KG1 (cell line): ENCODE data around the gene CYP2D6.
"Not testable (repeated sequence)": the region's sequence is repeated elsewhere in the genome, so short reads cannot be mapped to it uniquely, and the experiment has no call there.

Source experiments
- DNase-seq: peaks from one replicate; lab custom pipeline; 2025; lab: John Stamatoyannopoulos, UW

CYP2D6 gene

GRCh38 chr22:42158456-42159132 lies 28.0 kb upstream of the CYP2D6 start:
- no peak for DNase-seq

- no peak for DNase-seq
Measured at GRCh38 chr22:42156598-42156997, 26.0 kb upstream of the CYP2D6 start.

DNA sequence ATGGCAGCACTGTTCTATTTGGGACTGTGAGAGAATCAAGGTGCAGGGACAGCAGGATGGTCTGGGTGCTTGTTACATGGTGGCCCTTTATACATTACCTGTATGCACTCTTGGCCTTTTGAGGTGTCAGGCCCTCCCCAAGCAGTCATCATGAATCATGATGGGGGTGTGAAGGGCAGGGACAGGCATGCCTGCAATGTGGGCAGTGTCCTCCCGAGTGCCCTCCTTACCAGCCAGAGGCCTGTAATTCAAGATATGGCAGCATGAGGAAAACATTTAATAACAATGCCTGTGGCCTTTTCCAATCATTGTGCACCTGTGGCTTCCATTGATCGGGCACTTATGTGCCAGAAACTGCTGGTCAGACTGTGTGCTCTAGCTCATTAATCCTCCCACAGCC lies 25.5 kb upstream of the CYP2D6 start:
- no peak for DNase-seq

DNA sequence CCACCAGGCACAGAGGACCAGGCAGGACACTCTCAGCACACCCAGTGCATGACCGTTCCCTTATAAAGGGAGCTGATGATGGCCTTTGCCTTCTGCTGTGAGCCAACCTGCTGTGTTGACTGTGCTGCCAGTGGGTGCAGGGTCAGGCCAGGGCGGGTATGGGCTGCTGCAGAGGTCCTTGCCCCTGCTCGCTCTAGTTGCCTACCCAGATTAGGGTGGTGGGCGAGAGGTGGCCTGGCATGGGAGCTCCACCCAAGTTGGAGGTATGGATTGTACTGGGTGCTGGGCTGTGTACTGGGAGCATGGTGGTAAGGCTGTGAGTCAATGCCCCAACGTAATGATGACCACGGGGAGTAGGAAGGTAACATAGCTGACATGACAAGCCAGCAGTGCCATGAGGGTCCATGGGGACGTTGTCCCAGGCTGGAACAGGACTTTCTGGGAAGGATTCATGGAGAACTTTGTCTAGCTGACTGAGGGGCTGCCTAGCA lies 24.5 kb upstream of the CYP2D6 start:
- no peak for DNase-seq

DNA sequence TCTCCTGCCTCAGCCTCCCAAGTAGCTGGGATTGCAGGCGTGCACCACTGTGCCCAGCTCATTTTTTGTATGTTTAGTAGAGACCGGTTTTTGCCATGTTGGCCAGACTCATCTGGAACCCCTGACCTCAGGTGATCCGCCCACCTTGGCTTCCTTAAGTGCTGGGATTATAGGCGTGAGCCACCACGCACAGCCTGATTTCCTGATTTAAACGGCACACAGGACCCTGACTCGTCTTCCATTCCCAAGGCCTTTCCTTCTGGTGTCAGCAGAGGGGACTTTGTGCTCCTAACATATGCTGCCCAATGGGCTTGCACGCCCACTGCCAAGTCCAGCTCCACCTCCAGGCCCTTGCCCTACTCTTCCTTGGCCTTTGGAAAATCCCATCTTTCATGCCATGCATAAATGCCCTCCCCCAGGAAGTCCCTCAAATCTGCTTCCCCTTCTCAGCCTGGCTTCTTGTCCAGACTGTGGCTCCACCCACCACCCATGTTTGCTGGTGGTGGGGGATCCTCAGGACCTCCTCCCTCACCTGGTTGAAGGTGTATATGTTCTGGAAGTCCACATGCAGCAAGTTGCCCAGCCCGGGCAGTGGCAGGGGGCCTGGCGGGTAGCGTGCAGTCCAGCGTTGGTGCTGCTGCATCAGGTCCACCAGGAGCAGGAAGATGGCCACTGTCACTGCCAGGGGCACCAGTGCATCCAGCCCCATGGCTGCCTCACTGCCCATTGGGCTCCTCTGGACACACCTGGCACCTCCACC lies 23.9 kb upstream of the CYP2D6 start:
- no peak for DNase-seq

DNA sequence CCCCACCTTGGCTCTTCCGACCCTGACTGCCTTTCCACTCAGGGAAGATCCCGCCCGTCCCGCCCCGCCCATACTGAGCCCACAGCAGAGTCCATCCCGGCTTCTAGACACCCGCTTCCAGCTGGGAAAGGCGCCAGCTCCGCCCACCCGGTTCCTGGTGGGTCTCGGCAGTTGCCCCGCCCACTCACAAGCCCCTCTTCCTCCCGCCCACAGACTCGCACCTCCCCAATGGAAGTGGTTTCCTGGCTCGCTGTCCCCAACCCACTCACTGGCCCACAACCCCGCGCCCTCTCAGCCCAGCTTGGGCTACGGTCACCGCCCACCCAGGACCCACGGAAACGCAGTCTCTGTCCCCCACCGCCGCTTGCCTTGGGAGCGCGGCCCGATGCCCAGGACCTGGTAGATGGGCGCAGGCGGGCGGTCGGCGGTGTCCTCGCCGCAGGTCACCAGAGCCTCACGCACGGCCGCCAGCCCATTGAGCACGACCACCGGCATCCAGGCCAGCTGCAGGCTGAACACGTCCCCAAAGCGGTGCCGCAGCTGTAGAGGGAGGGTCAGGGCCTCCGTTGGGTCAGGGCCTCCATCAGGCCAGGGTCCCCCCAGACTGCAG lies 22.2 kb upstream of the CYP2D6 start:
- DNase-seq: no peak

GRCh38 chr22:42151924-42152635 lies 21.5 kb upstream of the CYP2D6 start:
- DNase-seq: no peak

DNA sequence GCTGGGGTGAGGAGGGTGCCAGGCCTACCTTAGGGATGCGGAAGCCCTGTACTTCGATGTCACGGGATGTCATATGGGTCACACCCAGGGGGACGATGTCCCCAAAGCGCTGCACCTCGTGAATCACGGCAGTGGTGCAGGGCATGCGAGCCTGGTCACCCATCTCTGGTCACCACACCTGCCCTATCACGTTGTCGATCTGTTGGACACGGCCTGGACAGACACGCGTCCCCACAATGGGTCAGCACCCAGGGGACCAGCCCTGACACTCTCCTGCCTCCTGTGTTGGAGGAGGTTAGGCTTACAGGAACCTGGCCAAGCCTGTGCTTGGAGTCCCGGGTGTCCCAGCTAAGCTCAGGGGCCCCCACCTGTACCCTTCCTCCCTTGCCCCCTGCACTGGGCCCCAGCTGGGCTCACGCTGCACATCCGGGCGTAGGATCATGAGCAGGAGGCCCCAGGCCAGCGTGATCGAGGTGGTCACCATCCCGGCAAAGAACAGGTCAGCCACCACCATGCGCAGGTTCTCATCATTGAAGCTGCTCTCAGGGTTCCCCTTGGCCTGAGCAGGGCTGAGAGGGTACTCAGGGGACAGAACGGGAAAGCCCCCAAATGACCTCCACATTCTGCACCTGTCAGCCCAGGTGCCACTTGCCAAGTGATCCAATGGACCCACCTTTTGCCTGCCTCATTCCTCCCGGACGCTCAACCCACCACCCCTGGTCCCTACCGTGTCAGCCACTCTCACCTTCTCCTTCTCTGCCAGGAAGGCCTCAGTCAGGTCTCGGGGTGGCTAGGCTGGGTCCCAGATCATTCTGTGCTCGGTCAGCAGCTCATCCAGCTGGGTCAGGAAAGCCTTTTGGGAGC lies 20.3 kb upstream of the CYP2D6 start:
- no peak for DNase-seq

DNA sequence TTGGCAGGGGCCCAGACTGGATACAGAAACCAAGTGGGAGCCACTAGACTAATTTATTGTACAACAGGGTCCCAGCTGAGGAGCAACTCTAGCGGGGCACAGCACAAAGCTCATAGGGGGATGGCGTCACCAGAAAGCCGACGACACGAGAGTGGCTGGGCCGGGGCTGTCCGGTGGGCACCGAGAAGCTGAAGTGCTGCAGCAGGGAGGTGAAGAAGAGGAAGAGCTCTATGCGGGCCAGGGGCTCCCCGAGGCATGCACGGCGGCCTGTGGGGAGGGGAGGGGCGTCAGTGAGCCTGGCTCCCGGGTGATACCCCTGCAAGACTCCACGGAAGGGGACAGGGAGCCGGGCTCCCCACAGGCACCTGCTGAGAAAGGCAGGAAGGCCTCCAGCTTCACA lies 19.2 kb upstream of the CYP2D6 start:
- not testable (repeated sequence) for DNase-seq

DNA sequence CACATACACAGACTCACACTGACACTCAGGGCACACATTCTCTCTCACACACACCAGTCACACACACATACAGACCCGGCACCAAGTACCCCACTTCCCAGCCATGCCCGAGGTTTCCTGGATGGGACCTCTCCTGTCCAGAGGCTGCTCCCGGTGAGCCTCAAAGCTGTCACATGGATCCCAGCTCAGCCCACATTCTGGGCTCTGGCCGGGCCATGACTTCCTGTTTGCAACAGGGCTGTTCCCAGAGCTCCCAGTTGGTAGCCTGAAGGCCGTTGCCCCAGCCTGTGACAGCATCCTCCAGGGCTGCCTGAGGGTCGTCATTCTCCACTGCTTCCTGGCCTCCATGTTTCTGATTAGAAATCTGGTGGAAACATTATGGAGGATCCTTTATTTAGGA lies 14.6 kb upstream of the CYP2D6 start:
- no peak for DNase-seq

DNA sequence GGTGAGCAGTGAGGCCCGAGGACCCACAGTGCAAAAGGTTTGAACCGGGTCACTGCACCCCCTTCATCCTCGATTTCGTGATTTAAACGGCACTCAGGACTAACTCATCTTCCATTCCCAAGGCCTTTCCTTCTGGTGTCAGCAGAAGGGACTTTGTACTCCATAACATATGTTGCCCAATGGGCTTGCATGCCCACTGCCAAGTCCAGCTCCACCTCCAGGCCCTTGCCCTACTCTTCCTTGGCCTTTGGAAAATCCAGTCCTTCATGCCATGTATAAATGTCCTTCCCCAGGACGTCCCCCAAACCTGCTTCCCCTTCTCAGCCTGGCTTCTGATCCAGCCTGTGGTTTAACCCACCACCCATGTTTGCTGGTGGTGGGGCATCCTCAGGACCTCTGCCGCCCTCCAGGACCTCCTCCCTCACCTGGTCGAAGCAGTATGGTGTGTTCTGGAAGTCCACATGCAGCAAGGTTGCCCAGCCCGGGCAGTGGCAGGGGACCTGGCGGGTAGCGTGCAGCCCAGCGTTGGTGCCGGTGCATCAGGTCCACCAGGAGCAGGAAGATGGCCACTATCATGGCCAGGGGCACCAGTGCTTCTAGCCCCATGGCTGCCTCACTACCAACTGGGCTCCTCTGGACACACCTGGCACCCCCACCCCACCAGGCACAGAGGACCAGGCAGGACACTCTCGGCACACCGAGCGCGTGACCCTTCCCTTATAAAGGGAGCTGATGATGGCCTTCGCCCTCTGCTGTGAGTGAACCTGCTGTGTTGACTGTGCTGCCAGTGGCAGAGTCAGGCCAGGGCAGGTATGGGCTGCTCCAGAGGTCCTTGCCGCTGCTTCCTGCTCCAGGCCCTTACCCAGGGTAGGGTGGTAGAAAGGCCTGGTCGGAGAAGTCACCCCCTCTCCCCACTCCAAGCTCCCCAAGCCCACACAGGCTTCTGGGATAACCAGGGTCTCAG lies 13.5 kb upstream of the CYP2D6 start:
- DNase-seq: not testable (repeated sequence)

DNA sequence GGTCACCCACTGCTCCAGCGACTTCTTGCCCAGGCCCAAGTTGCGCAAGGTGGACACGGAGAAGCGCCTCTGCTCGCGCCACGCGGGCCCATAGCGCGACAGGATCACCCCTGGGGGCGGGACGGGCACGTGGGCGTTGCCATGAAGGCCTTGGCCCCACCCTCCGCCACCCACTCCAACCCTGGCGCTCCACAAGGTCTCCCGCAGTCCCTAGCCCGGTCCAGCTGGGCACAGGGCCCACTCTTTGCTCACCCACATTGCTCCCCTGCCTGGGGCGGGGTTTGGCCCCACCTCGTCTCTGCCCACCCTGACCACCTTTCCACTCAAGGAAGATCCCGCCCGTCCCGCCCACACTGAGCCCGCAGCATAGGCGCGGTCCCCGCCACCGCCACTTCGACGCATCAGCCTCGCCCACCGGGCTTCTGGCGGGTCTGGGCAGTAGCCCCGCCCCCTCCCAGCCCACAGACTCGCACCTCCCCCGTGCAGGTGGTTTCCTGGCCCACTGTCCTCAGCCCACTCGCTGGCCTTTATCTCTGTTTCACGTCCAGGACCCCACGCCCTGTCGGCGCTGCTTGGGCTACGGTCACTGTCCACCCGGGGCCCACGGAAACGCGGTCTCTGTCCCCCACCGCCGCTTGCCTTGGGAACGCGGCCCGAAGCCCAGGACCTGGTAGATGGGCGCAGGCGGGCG lies 12.3 kb upstream of the CYP2D6 start:
- DNase-seq: no peak

DNA sequence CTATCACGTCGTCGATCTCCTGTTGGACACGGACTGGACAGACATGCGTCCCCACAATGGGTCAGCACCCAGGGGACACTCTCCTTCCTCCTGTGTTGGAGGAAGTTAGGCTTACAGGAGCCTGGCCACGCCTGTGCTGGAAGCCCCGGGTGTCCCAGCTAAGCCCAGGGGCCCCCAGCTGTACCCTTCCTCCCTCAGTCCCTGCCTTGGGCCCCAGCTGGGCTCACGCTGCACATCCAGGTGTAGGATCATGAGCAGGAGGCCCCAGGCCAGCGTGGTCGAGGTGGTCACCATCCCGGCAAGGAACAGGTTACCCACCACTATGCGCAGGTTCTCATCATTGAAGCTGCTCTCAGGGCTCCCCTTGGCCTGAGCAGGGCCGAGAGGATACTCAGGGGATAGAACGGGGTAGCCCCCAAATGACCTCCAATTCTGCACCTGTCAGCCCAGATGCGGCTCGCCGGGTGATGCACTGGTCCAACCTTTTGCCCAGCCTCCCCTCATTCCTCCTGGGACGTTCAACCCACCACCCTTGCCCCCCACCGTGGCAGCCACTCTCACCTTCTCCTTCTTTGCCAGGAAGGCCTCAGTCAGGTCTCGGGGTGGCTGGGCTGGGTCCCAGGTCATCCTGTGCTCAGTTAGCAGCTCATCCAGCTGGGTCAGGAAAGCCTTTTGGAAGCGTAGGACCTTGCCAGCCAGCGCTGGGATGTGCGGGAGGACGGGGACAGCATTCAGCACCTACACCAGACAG lies 10.9 kb upstream of the CYP2D6 start:
- not testable (repeated sequence) for DNase-seq

DNA sequence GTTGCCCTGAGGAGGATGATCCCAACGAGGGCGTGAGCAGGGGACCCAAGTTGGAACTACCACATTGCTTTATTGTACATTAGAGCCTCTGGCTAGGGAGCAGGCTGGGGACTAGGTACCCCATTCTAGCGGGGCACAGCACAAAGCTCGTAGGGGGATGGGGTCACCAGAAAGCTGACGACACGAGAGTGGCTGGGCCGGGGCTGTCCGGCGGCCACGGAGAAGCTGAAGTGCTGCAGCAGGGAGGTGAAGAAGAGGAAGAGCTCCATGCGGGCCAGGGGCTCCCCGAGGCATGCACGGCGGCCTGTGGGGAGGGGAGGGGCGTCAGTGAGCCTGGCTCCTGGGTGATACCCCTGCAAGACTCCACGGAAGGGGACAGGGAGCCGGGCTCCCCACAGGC lies 9.5 kb upstream of the CYP2D6 start:
- not testable (repeated sequence) for DNase-seq

DNA sequence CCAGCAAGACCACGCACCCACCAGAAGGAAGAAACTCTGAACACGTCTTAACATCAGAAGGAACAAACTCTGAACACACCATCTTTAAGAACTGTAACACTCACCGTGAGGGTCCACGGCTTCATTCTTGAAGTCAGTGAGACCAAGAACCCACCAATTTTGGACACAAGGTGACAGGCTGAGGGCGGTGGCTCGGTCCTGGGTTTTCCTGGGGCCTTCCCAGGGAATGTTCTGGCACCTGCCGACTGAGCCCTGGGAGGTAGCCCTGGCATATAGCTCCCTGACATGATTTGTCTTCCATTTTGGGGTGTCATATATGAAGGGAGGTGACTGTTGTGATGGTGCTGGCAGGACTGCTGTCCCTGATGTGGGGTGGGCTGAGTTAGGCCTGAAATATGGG lies 8.9 kb upstream of the CYP2D6 start:
- not testable (repeated sequence) for DNase-seq

- no peak for DNase-seq
Measured at GRCh38 chr22:42138972-42139371, 8.4 kb upstream of the CYP2D6 start.

GRCh38 chr22:42138122-42138770 lies 7.6 kb upstream of the CYP2D6 start:
- DNase-seq: no peak

DNA sequence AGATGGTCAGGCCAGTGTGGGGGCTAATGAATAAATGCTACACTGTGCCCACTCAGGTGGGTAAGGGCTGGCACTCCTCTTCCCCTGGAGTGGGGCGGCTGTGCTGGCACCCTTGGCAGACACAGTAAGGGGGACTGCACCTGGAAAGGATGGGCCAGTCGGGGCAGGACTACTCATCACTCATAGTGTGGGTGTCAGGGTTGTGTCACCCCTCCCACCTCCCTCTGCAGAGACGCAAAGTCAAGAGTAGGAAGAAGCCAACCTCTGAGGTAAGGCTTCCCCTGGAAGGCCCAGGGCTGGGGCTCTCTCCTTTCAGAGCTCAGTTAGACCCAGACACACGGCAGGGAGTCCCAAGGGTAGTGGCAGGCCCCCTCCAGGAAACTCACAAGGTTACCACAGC lies 5.1 kb upstream of the CYP2D6 start:
- not testable (repeated sequence) for DNase-seq
